K562 (cell line): Measurements from ENCODE around the gene RXRA. TPM values are rescaled to one million over a fixed set of nuclear protein-coding genes. Genes with fewer than 3 reads are reported as not detected.

Experiments
- ATF6 ChIP-seq: sonication (generic); formaldehyde crosslinking; IDR thresholded peaks from 2 replicates; pipeline ENCODE4 v1.4.0; 2020; ENCODE audit warnings: mild to moderate bottlenecking, missing genetic modification reagents
- BHLHE40 ChIP-seq: IDR thresholded peaks from 2 replicates; pipeline ENCODE4 v1.6.1; 2011; ENCODE audit warnings: low read length, improper control_type of control experiment
- BMI1 ChIP-seq: fragments of 150-350 bp; IDR thresholded peaks from 2 replicates; pipeline ENCODE4 v1.6.1; 2014; ENCODE audit warnings: low read length
- CEBPB ChIP-seq: fragments of 450-650 bp; IDR thresholded peaks from 2 replicates; pipeline ENCODE4 v1.6.1; 2016; ENCODE audit warnings: missing genetic modification characterization, missing compliant biosample characterization
- CHAMP1 ChIP-seq: fragments of 450-650 bp; IDR thresholded peaks from 2 replicates; pipeline ENCODE4 v1.6.1; 2016; ENCODE audit warnings: mild to moderate bottlenecking
- CHCHD3 ChIP-seq: fragments of 250-450 bp; sonication (Bioruptor Pico); IDR thresholded peaks from 2 replicates; pipeline ENCODE4 v2.1.2; 2022; ENCODE audit warnings: mild to moderate bottlenecking
- DACH1 ChIP-seq: fragments of 450-650 bp; IDR thresholded peaks from 2 replicates; pipeline ENCODE4 v1.6.1; 2018; ENCODE audit not compliant: partially characterized antibody
- FOXP1 ChIP-seq: sonication (generic); formaldehyde crosslinking; IDR thresholded peaks from 2 replicates; pipeline ENCODE4 v1.8.0; 2022; ENCODE audit warnings: mild to moderate bottlenecking, missing genetic modification reagents
- GMEB1 ChIP-seq: fragments of 250-450 bp; sonication (Bioruptor Pico); IDR thresholded peaks from 2 replicates; pipeline ENCODE4 v1.4.0; 2020; ENCODE audit warnings: mild to moderate bottlenecking
- HIVEP1 ChIP-seq: fragments of 250-450 bp; sonication (Bioruptor Pico); IDR thresholded peaks from 2 replicates; pipeline ENCODE4 v1.4.0; 2020; ENCODE audit warnings: mild to moderate bottlenecking
- KLF6 ChIP-seq: fragments of 250-450 bp; sonication (Bioruptor Pico); IDR thresholded peaks from 2 replicates; pipeline ENCODE4 v1.4.0; 2020; ENCODE audit warnings: mild to moderate bottlenecking, moderate library complexity, borderline replicate concordance
- PCBP2 ChIP-seq: fragments of 200-400 bp; formaldehyde crosslinking; IDR thresholded peaks from 2 replicates; pipeline ENCODE4 v1.6.1; 2018; ENCODE audit warnings: low read length, low read depth, mild to moderate bottlenecking, moderate library complexity; ENCODE audit not compliant: poor library complexity, severe bottlenecking
- POLR3A ChIP-seq: IDR thresholded peaks from 2 replicates; pipeline ENCODE4 v1.6.1; 2011; ENCODE audit warnings: borderline replicate concordance, mild to moderate bottlenecking, moderate library complexity; ENCODE audit not compliant: insufficient read length, insufficient read depth; ENCODE audit errors: extremely low read depth
- RBM17 ChIP-seq: fragments of 200-400 bp; formaldehyde crosslinking; IDR thresholded peaks from 2 replicates; pipeline ENCODE4 v1.6.1; 2017; ENCODE audit warnings: low read depth, mild to moderate bottlenecking, low read length, borderline replicate concordance
- STAG1 ChIP-seq: sonication (generic); formaldehyde crosslinking; IDR thresholded peaks from 2 replicates; pipeline ENCODE4 v1.5.0; 2020; ENCODE audit warnings: missing genetic modification reagents, borderline replicate concordance
- TBP ChIP-seq: optimal IDR thresholded peaks from 2 replicates; pipeline ENCODE3; 2011; ENCODE audit warnings: low read depth, low read length, improper control_type of control experiment
- WHSC1 ChIP-seq: IDR thresholded peaks from one replicate; pipeline ENCODE4 v1.6.1; 2012; ENCODE audit warnings: low read length, control low read depth, inconsistent platforms
- XRCC3 ChIP-seq: fragments of 450-650 bp; IDR thresholded peaks from 2 replicates; pipeline ENCODE4 v1.6.1; 2017; ENCODE audit warnings: mild to moderate bottlenecking, moderate library complexity
- ZNF398 ChIP-seq: fragments of 250-450 bp; sonication (Bioruptor Pico); IDR thresholded peaks from 2 replicates; pipeline ENCODE4 v1.8.0; 2021; ENCODE audit warnings: moderate library complexity, mild to moderate bottlenecking, inconsistent platforms
- ZNF707 ChIP-seq: fragments of 250-450 bp; sonication (Bioruptor Pico); conservative IDR thresholded peaks from 2 replicates; pipeline ENCODE4 v1.8.0; 2022; ENCODE audit warnings: inconsistent platforms, mild to moderate bottlenecking, moderate library complexity
- ZNF766 ChIP-seq: fragments of 200-800 bp; sonication (Bioruptor generic); conservative IDR thresholded peaks from 2 replicates; pipeline ENCODE4 v1.6.1; 2016; ENCODE audit warnings: missing genetic modification characterization, missing compliant biosample characterization
- polyA plus RNA-seq, 8 experiments: library from polyadenylated mRNA; depleted of rRNA in 4 of 8; stranded (reverse) in 5 of 8; unstranded in 3 of 8; fragments of >200 nt; fragmentation: Nextera tagmentation in 2 of 8; fragmentation: Illumina TruSeq in 1 of 8; extraction: Ambion mirVana in 2 of 8; extraction: Trizol in 1 of 8; gene quantifications; 2 replicates each; pipeline versions ENCODE4 v1.2.1 to v1.2.3, GENCODE V29; 2011 to 2014; ENCODE audit warnings: inconsistent platforms in 1 of 8, missing spikeins in 1 of 8
- total RNA-seq, 7 experiments: library from RNA; depleted of rRNA in 6 of 7; stranded (reverse); fragments of >200 nt in 6 of 7; fragmentation: Illumina TruSeq in 2 of 7; extraction: Trizol in 2 of 7; gene quantifications; 2 replicates each; pipeline versions ENCODE4 v1.2.1 to v1.2.3, GENCODE V29; 2011 to 2021; ENCODE audit warnings: low replicate concordance in 1 of 7

Gene RXRA
- total and polyA plus RNA-seq, 9 of the 15 experiments (the other 6 are each of a cell fraction or from before 2014, with no cell fraction given): 0.35 to 23.6 (median 4.6) TPM

GRCh38 chr9:134443174-134444037 is 117.2 kb downstream of the RXRA start (continued):
- TF ChIP-seq POLR3A (no peak), ZNF398 (no peak), CHAMP1 (no peak), GMEB1 (CRISPR knock-in tag) (no peak), KLF6 (no peak), WHSC1 (no peak), ATF6 (no peak), BHLHE40 (peak; percentile 18; the same call in 1 of the 2 replicates), PCBP2 (no peak), BMI1 (no peak), HIVEP1 (CRISPR knock-in tag) (no peak), ZNF766 (CRISPR knock-in tag) (no peak), CEBPB (tag) (no peak), DACH1 (no peak), TBP (no peak), XRCC3 (no peak), FOXP1 (no peak), STAG1 (peak; percentile 96), RBM17 (no peak), CHCHD3 (CRISPR knock-in tag) (no peak), ZNF707 (CRISPR knock-in tag) (no peak)
